Neural cell (in vitro differentiated cells): Measurements from ENCODE around the gene IMMP2L. TPM values are rescaled to one million over a fixed set of nuclear protein-coding genes. Genes with fewer than 3 reads are reported as not detected.

Experiments
- H2AFZ ChIP-seq: fragments of 200-600, 300-800 bp; sonication (generic), shearing (Covaris generic); 2 replicates; pipeline ENCODE4 v1.6.0; 2014; ENCODE audit warnings: low read depth, mild to moderate bottlenecking, antibody characterized with exemption, low read length, moderate library complexity
- H3F3A ChIP-seq: fragments of 200-600 bp; shearing (Covaris generic); 2 replicates; pipeline ENCODE4 v1.6.1; 2016; ENCODE audit warnings: mild to moderate bottlenecking, moderate library complexity, mixed read lengths, antibody characterized with exemption, low read length; ENCODE audit not compliant: insufficient read depth, poor library complexity, severe bottlenecking
- H3K27ac ChIP-seq: fragments of 200-600, 300-800 bp; sonication (generic), shearing (Covaris generic); 2 replicates; pipeline ENCODE4 v1.5.1; 2014; ENCODE audit warnings: mild to moderate bottlenecking, low read length, moderate library complexity
- H3K27me3 ChIP-seq: fragments of 300-800, 200-600 bp; sonication (generic), shearing (Covaris generic); 2 replicates; pipeline ENCODE4 v1.6.0; 2014; ENCODE audit warnings: mild to moderate bottlenecking, low read depth, low read length, moderate library complexity; ENCODE audit not compliant: insufficient read depth
- H3K36me3 ChIP-seq: fragments of 300-800, 200-600 bp; sonication (generic), shearing (Covaris generic); 2 replicates; pipeline ENCODE4 v1.5.1; 2014; ENCODE audit warnings: mild to moderate bottlenecking, antibody characterized with exemption, low read length, moderate library complexity; ENCODE audit not compliant: insufficient read depth
- H3K4me2 ChIP-seq: fragments of 300-800, 200-600 bp; sonication (generic), shearing (Covaris generic); 2 replicates; pipeline ENCODE4 v1.6.0; 2014; ENCODE audit warnings: mild to moderate bottlenecking, low read length
- H3K4me3 ChIP-seq: fragments of 300-800, 200-600 bp; sonication (generic), shearing (Covaris generic); 2 replicates; pipeline ENCODE4 v1.5.1; 2014; ENCODE audit warnings: mild to moderate bottlenecking, low read length, moderate library complexity
- H3K79me2 ChIP-seq: fragments of 200-600 bp; shearing (Covaris generic); replicated peaks from 2 replicates; pipeline ENCODE4 v1.6.0; 2014; ENCODE audit warnings: mild to moderate bottlenecking, low read length, moderate library complexity; ENCODE audit not compliant: insufficient read depth
- H3K9ac ChIP-seq: fragments of 300-800, 200-600 bp; sonication (generic), shearing (Covaris generic); 2 replicates; pipeline ENCODE4 v1.6.1; 2016; ENCODE audit warnings: mild to moderate bottlenecking, low read length, mixed read lengths
- H3K9me2 ChIP-seq: fragments of 200-600 bp; shearing (Covaris generic); 2 replicates; pipeline ENCODE4 v1.6.1; 2016; ENCODE audit warnings: mild to moderate bottlenecking, low read length, mixed read lengths; ENCODE audit not compliant: insufficient read depth
- H3K9me3 ChIP-seq: fragments of 200-600, 300-800 bp; sonication (generic), shearing (Covaris generic); 2 replicates; pipeline ENCODE4 v1.6.1; 2016; ENCODE audit warnings: mild to moderate bottlenecking, mixed run types, low read length, moderate library complexity, mixed read lengths
- H4K20me1 ChIP-seq: fragments of 200-600 bp; shearing (Covaris generic); 2 replicates; pipeline ENCODE4 v1.6.1; 2016; ENCODE audit warnings: mild to moderate bottlenecking, mixed run types; ENCODE audit not compliant: insufficient read depth
- EP300 ChIP-seq: fragments of 450-650 bp; conservative IDR thresholded peaks from 2 replicates; pipeline ENCODE4 v1.6.1; 2014; ENCODE audit warnings: antibody characterized with exemption, mild to moderate bottlenecking, moderate library complexity; ENCODE audit not compliant: poor library complexity, severe bottlenecking
- EZH2 ChIP-seq: fragments of 200-600, 300-800 bp; shearing (Covaris generic), sonication (generic); IDR thresholded peaks from 2 replicates; pipeline ENCODE4 v1.6.1; 2014; ENCODE audit warnings: antibody characterized with exemption, low read length, borderline replicate concordance, mild to moderate bottlenecking; ENCODE audit not compliant: insufficient read depth, poor library complexity, severe bottlenecking
- MXI1 ChIP-seq: fragments of 450-650 bp; conservative IDR thresholded peaks from 2 replicates; pipeline ENCODE4 v1.6.1; 2014; ENCODE audit warnings: antibody characterized with exemption, mild to moderate bottlenecking; ENCODE audit not compliant: poor library complexity, severe bottlenecking
- POLR2AphosphoS5 ChIP-seq: IDR thresholded peaks from 2 replicates; pipeline ENCODE4 v1.6.1; 2012
- RAD21 ChIP-seq: fragments of 450-650 bp; conservative IDR thresholded peaks from 2 replicates; pipeline ENCODE4 v1.6.1; 2014; ENCODE audit warnings: antibody characterized with exemption, mild to moderate bottlenecking, moderate library complexity
- SMC3 ChIP-seq: fragments of 450-650 bp; conservative IDR thresholded peaks from 2 replicates; pipeline ENCODE4 v1.6.1; 2014; ENCODE audit warnings: antibody characterized with exemption, mild to moderate bottlenecking, moderate library complexity; ENCODE audit not compliant: poor library complexity
- TAF1 ChIP-seq: IDR thresholded peaks from 2 replicates; pipeline ENCODE4 v1.6.1; 2012; ENCODE audit warnings: low read depth
- polyA plus RNA-seq: library from polyadenylated mRNA; depleted of rRNA; stranded (reverse); fragments of >200 nt; gene quantifications from 2 replicates; pipeline ENCODE4 v1.2.3, GENCODE V29; 2014
- TF ChIP-seq, protein P1 (sequence below): fragments of 450-650 bp; IDR thresholded peaks from 2 replicates; pipeline ENCODE4 v1.5.1; 2014; ENCODE audit warnings: antibody characterized with exemption, mild to moderate bottlenecking, moderate library complexity; ENCODE audit not compliant: poor library complexity, severe bottlenecking
- TF ChIP-seq, protein P2 (sequence below): IDR thresholded peaks from 2 replicates; pipeline ENCODE4 v1.6.1; 2012; ENCODE audit warnings: borderline replicate concordance

The IMMP2L gene
- polyA plus RNA-seq, 1 donor from 2014 or later, result 9.7 TPM

GRCh38 chr7:111104710-111105109 is 457.6 kb downstream of the IMMP2L start:
- no peak overlapping the region for H3K9ac ChIP-seq
- TF ChIP-seq, protein P1, sequence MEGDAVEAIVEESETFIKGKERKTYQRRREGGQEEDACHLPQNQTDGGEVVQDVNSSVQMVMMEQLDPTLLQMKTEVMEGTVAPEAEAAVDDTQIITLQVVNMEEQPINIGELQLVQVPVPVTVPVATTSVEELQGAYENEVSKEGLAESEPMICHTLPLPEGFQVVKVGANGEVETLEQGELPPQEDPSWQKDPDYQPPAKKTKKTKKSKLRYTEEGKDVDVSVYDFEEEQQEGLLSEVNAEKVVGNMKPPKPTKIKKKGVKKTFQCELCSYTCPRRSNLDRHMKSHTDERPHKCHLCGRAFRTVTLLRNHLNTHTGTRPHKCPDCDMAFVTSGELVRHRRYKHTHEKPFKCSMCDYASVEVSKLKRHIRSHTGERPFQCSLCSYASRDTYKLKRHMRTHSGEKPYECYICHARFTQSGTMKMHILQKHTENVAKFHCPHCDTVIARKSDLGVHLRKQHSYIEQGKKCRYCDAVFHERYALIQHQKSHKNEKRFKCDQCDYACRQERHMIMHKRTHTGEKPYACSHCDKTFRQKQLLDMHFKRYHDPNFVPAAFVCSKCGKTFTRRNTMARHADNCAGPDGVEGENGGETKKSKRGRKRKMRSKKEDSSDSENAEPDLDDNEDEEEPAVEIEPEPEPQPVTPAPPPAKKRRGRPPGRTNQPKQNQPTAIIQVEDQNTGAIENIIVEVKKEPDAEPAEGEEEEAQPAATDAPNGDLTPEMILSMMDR, result no peak
- TF ChIP-seq TAF1, result no peak
- TF ChIP-seq EZH2, result no peak
- no peak for TF ChIP-seq POLR2AphosphoS5
- no peak for TF ChIP-seq EP300
- no peak for TF ChIP-seq MXI1
- TF ChIP-seq SMC3, result no peak
- H3K27me3 ChIP-seq, result no peaks in the 10 kb centered on the region
- H3K79me2 ChIP-seq, result peaks cover 32% of the 10 kb centered on the region
- H2AFZ ChIP-seq, result no peak overlapping the region
- H3K36me3 ChIP-seq, result peaks cover 10% of the 10 kb centered on the region
- H3K27ac ChIP-seq, result no peak overlapping the region
- H3K9me3 ChIP-seq, result no peaks in the 10 kb centered on the region
- H3K9me2 ChIP-seq, result no peaks in the 10 kb centered on the region
- H3K4me3 ChIP-seq, result no peak overlapping the region
- no peaks in the 10 kb centered on the region for H4K20me1 ChIP-seq
- H3F3A ChIP-seq, result no peaks in the 10 kb centered on the region
- no peak overlapping the region for H3K4me2 ChIP-seq

- Histone ChIP-seq H3F3A (no peaks in the 10 kb centered on the region), H3K36me3 (peaks cover 12% of the 10 kb centered on the region), H3K27ac (no peak overlapping the region), H3K79me2 (peaks cover 42% of the 10 kb centered on the region), H3K9me2 (no peaks in the 10 kb centered on the region), H3K27me3 (no peaks in the 10 kb centered on the region), H4K20me1 (no peaks in the 10 kb centered on the region), H3K9ac (no peak overlapping the region), H3K9me3 (no peaks in the 10 kb centered on the region), H2AFZ (no peak overlapping the region), H3K4me2 (no peak overlapping the region), H3K4me3 (no peak overlapping the region)
- TF ChIP-seq EP300, result no peak
- TF ChIP-seq SMC3, result no peak
- no peak for TF ChIP-seq POLR2AphosphoS5
- no peak for TF ChIP-seq TAF1
- no peak for TF ChIP-seq MXI1
- no peak for TF ChIP-seq EZH2
- no peak for TF ChIP-seq RAD21
- TF ChIP-seq, protein P1, result no peak
- TF ChIP-seq, protein P2, sequence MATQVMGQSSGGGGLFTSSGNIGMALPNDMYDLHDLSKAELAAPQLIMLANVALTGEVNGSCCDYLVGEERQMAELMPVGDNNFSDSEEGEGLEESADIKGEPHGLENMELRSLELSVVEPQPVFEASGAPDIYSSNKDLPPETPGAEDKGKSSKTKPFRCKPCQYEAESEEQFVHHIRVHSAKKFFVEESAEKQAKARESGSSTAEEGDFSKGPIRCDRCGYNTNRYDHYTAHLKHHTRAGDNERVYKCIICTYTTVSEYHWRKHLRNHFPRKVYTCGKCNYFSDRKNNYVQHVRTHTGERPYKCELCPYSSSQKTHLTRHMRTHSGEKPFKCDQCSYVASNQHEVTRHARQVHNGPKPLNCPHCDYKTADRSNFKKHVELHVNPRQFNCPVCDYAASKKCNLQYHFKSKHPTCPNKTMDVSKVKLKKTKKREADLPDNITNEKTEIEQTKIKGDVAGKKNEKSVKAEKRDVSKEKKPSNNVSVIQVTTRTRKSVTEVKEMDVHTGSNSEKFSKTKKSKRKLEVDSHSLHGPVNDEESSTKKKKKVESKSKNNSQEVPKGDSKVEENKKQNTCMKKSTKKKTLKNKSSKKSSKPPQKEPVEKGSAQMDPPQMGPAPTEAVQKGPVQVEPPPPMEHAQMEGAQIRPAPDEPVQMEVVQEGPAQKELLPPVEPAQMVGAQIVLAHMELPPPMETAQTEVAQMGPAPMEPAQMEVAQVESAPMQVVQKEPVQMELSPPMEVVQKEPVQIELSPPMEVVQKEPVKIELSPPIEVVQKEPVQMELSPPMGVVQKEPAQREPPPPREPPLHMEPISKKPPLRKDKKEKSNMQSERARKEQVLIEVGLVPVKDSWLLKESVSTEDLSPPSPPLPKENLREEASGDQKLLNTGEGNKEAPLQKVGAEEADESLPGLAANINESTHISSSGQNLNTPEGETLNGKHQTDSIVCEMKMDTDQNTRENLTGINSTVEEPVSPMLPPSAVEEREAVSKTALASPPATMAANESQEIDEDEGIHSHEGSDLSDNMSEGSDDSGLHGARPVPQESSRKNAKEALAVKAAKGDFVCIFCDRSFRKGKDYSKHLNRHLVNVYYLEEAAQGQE, result no peak
Measured at GRCh38 chr7:111103678-111104274, 458.5 kb downstream of the IMMP2L start.
